Erythroblast (primary cell): ENCODE results near the gene UFC1.

Experiments
- GATA1 ChIP-seq: IDR thresholded peaks from 2 replicates; pipeline ENCODE4 v1.6.1; 2011; ENCODE audit warnings: low read depth, mild to moderate bottlenecking, control low read depth, low read length, moderate library complexity
- POLR2A ChIP-seq: IDR thresholded peaks from 2 replicates; pipeline ENCODE4 v1.6.1; 2011; ENCODE audit warnings: mild to moderate bottlenecking, low read length

DNA sequence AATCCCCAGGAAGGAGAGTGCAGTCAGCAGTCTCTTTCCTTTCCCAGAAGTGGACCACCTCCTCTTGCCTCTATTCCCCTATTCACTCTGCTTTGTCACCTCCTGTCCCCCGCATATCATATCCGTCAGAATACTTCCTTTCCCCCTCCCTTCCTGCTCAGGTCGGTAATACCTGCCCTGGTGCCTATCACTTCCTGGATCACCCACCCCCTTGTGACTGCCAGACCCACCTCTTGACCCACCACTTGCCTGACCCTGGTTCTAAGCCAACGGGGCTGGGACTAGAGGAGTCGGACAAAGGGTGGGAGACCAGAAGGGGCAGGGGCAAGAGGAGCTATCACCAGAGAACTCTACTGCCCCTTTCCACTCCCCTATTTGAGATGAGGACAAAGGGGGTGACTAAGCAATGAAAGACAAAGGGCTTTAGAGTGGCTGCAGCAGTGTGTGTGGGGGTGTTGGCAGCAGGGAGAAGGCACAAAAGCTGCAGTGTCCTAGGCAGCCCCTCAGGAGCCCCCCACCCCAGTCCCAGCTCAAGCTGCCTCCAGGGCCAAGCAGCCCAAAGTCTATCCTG, 46.7 kb downstream of the UFC1 start:
- no peak for TF ChIP-seq POLR2A
- no peak for TF ChIP-seq GATA1
